GM06990 (cell line): ENCODE measurements around the gene GFER.

ENCODE experiments used
- DNase-seq: peaks from one replicate; pipeline ENCODE4 v3.0.0-alpha.2; 2011; ENCODE audit not compliant: insufficient read length; ENCODE audit errors: extremely low read depth
- H3K27me3 ChIP-seq: replicated peaks from 2 replicates; pipeline ENCODE4 v1.6.0; 2011; ENCODE audit warnings: low read length; ENCODE audit not compliant: control insufficient read depth, insufficient read depth
- H3K36me3 ChIP-seq: 2 replicates; pipeline ENCODE4 v1.5.1; 2011; ENCODE audit warnings: low read length; ENCODE audit not compliant: control insufficient read depth, insufficient read depth
- H3K4me3 ChIP-seq: replicated peaks from 2 replicates; pipeline ENCODE4 v1.5.1; 2011; ENCODE audit warnings: low read depth, mild to moderate bottlenecking, control low read depth, low read length
- TF ChIP-seq, protein P1 (sequence below): IDR thresholded peaks from 2 replicates; pipeline ENCODE4 v1.5.1; 2011; ENCODE audit warnings: low read length, control low read depth, mild to moderate bottlenecking, inconsistent platforms; ENCODE audit not compliant: insufficient read depth, poor library complexity, severe bottlenecking

Gene GFER

DNA sequence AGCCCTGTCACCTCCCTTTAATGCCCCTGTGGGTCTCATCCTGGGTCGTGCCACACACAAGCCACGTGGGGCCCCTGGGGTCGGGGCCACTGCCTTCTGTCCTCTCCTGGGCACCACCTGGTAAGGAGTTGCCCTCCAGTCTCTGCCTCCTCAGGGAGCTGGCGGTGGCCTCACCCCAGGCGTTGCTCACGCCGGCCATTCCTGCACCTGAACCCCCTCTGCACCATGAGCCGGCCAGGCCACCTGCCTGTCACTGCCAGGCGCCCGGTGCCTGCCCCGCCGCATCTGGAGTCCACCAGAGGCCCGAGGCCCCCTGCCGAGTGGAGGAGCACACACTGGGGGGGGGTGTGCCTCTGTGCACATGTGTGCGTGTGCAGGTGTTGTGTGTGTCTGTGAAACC lies 53.1 kb downstream of the GFER start:
- Histone ChIP-seq H3K27me3 (no peaks in the 10 kb centered on the region), H3K4me3 (no peak overlapping the region), H3K36me3 (no peaks in the 10 kb centered on the region)
- DNase-seq: no peak
- TF ChIP-seq, protein P1, sequence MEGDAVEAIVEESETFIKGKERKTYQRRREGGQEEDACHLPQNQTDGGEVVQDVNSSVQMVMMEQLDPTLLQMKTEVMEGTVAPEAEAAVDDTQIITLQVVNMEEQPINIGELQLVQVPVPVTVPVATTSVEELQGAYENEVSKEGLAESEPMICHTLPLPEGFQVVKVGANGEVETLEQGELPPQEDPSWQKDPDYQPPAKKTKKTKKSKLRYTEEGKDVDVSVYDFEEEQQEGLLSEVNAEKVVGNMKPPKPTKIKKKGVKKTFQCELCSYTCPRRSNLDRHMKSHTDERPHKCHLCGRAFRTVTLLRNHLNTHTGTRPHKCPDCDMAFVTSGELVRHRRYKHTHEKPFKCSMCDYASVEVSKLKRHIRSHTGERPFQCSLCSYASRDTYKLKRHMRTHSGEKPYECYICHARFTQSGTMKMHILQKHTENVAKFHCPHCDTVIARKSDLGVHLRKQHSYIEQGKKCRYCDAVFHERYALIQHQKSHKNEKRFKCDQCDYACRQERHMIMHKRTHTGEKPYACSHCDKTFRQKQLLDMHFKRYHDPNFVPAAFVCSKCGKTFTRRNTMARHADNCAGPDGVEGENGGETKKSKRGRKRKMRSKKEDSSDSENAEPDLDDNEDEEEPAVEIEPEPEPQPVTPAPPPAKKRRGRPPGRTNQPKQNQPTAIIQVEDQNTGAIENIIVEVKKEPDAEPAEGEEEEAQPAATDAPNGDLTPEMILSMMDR: no peak
